Stomach (tissue), 4 donors: ENCODE measurements around the gene SOHLH2.

Experiments
- CTCF ChIP-seq, 7 experiments: fragments of 450-650 bp in 4 of 7; fragments of 200-600 bp in 3 of 7; sonication (generic) in 3 of 7; IDR thresholded peaks; one replicate each; pipeline ENCODE4 v1.5.1; 2016 to 2019; ENCODE audit warnings: antibody characterized with exemption in 7 of 7, control low read depth in 2 of 7, mild to moderate bottlenecking in 1 of 7
- POLR2A ChIP-seq, 4 donors: fragments of 450-650 bp; IDR thresholded peaks; one replicate each; pipeline ENCODE4 v1.6.1; 2016; ENCODE audit warnings: antibody characterized with exemption in 4 of 4, control low read depth in 2 of 4, mild to moderate bottlenecking in 1 of 4, moderate library complexity in 1 of 4
- POLR2AphosphoS5 ChIP-seq, 3 donors: sonication (generic); formaldehyde crosslinking; IDR thresholded peaks; one replicate each; pipeline ENCODE4 v1.6.1; 2016; ENCODE audit warnings: antibody characterized with exemption in 3 of 3

- TF ChIP-seq POLR2A (IDR thresholded peaks at IDR 0.05) (no peak), CTCF (IDR thresholded peaks at IDR 0.05) (no peak), POLR2AphosphoS5 (IDR thresholded peaks at IDR 0.05) (no peak)
Measured at GRCh38 chr13:36175621-36176020, 38.7 kb downstream of the SOHLH2 start.
